Chondrocyte (in vitro differentiated cells): ENCODE results near the gene GP2. TPM values are rescaled to one million over a fixed set of nuclear protein-coding genes. Genes with fewer than 3 reads are reported as not detected.
"Not testable (repeated sequence)": the region's sequence is repeated elsewhere in the genome, so short reads cannot be mapped to it uniquely, and the experiment has no call there.

ENCODE experiments used
- DNase-seq: peaks from one replicate; pipeline ENCODE4 v3.0.0; 2021; ENCODE audit warnings: mixed read lengths, low spot score
- H3K27ac Mint-ChIP-seq: one replicate; pipeline ENCODE4 v1.8.0; 2021; ENCODE audit warnings: mild to moderate bottlenecking, moderate library complexity, mixed read lengths; ENCODE audit not compliant: unreplicated experiment
- H3K27me3 Mint-ChIP-seq: 2 replicates; pipeline ENCODE4 v1.8.0; 2021; ENCODE audit warnings: low read depth, mixed read lengths
- H3K36me3 Mint-ChIP-seq: 2 replicates; pipeline ENCODE4 v1.8.0; 2021; ENCODE audit warnings: low read depth, mixed read lengths
- H3K4me1 Mint-ChIP-seq: 2 replicates; pipeline ENCODE4 v1.8.0; 2021; ENCODE audit warnings: low read depth, mild to moderate bottlenecking, mixed read lengths
- H3K4me3 Mint-ChIP-seq: one replicate; pipeline ENCODE4 v1.8.0; 2021; ENCODE audit warnings: mild to moderate bottlenecking, moderate library complexity, mixed read lengths; ENCODE audit not compliant: unreplicated experiment
- H3K9me3 Mint-ChIP-seq: 2 replicates; pipeline ENCODE4 v1.8.0; 2021; ENCODE audit warnings: low read depth, mixed read lengths
- total RNA-seq: library from RNA; stranded (reverse); gene quantifications from 3 replicates; pipeline ENCODE4 v1.2.1, GENCODE V29; 2021
- TF ChIP-seq, protein P1 (sequence below): fragments of 200-600 bp; sonication (generic); IDR thresholded peaks from 2 replicates; pipeline ENCODE4 v1.5.0; 2021; ENCODE audit warnings: antibody characterized with exemption, mild to moderate bottlenecking, moderate library complexity

The GP2 gene
- total RNA-seq, 1 donor from 2014 or later, result not detected

- no peak for DNase-seq
- Mint-ChIP-seq H3K4me1 (no peaks in the 10 kb centered on the region), H3K27ac (no peak overlapping the region), H3K36me3 (no peaks in the 10 kb centered on the region), H3K4me3 (no peak overlapping the region), H3K9me3 (no peaks in the 10 kb centered on the region), H3K27me3 (peaks cover 8% of the 10 kb centered on the region)
- TF ChIP-seq, protein P1, sequence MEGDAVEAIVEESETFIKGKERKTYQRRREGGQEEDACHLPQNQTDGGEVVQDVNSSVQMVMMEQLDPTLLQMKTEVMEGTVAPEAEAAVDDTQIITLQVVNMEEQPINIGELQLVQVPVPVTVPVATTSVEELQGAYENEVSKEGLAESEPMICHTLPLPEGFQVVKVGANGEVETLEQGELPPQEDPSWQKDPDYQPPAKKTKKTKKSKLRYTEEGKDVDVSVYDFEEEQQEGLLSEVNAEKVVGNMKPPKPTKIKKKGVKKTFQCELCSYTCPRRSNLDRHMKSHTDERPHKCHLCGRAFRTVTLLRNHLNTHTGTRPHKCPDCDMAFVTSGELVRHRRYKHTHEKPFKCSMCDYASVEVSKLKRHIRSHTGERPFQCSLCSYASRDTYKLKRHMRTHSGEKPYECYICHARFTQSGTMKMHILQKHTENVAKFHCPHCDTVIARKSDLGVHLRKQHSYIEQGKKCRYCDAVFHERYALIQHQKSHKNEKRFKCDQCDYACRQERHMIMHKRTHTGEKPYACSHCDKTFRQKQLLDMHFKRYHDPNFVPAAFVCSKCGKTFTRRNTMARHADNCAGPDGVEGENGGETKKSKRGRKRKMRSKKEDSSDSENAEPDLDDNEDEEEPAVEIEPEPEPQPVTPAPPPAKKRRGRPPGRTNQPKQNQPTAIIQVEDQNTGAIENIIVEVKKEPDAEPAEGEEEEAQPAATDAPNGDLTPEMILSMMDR, result no peak
Measured at GRCh38 chr16:20317117-20317516, 10.2 kb downstream of the GP2 start.

DNA sequence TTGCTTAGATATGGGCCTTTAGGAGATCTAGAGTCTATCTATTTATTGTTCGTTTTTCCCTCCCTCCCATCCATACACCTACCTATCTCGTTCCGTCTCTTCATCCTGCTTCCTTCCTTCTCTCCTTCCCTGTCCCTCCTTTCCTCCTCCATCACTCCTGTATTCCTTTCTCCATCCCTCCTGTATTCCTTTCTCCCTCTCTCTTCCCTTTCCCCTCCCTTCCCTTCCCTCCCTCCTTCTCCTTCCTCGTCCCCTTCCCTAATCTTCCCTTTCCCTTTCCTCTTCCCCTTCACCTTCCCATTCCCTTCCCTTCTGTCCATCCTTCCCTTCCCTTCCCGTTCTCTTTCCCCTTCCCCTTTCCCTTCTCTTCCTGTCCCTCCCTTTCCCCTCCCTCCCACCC, 10.6 kb downstream of the GP2 start:
- no peaks in the 10 kb centered on the region for H3K9me3 Mint-ChIP-seq
- H3K27ac Mint-ChIP-seq, result no peak overlapping the region
- H3K4me3 Mint-ChIP-seq, result no peak overlapping the region
- DNase-seq, result no peak
- TF ChIP-seq, protein P1, result no peak
- H3K4me1 Mint-ChIP-seq, result no peaks in the 10 kb centered on the region
- H3K36me3 Mint-ChIP-seq, result no peaks in the 10 kb centered on the region
- peaks cover 8% of the 10 kb centered on the region for H3K27me3 Mint-ChIP-seq

DNA sequence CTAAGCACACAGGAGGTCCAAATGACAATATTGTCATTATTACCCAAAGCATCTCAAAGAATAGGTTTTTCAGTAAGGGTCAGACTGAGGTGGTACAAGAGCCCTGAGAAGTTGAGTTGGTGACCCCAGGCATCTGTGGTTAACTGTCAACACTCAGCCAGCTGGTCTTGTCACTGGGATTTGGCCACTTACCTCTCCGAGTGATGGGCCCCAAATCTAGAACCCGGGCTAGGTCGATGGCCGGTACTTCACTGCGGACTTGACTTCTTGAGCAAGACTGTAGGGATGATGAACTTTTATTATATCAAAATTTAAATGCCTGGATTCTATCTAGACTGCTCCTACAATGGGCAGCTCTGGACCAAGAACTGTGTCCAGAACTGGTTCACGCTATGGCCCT, 11.5 kb downstream of the GP2 start:
- H3K4me1 Mint-ChIP-seq, result no peaks in the 10 kb centered on the region
- H3K27me3 Mint-ChIP-seq, result peaks cover 8% of the 10 kb centered on the region
- H3K27ac Mint-ChIP-seq, result no peak overlapping the region
- no peak overlapping the region for H3K4me3 Mint-ChIP-seq
- no peak for DNase-seq
- TF ChIP-seq, protein P1, result no peak
- no peaks in the 10 kb centered on the region for H3K9me3 Mint-ChIP-seq
- no peaks in the 10 kb centered on the region for H3K36me3 Mint-ChIP-seq

GRCh38 chr16:20314575-20314974, 12.7 kb downstream of the GP2 start:
- no peak for DNase-seq
- TF ChIP-seq, protein P1, result no peak
- no peaks in the 10 kb centered on the region for H3K9me3 Mint-ChIP-seq
- H3K27ac Mint-ChIP-seq, result no peak overlapping the region
- H3K4me1 Mint-ChIP-seq, result no peaks in the 10 kb centered on the region
- peaks cover 6% of the 10 kb centered on the region for H3K27me3 Mint-ChIP-seq
- H3K4me3 Mint-ChIP-seq, result no peak overlapping the region
- no peaks in the 10 kb centered on the region for H3K36me3 Mint-ChIP-seq

GRCh38 chr16:20313741-20314140, 13.6 kb downstream of the GP2 start:
- no peak for DNase-seq
- no peaks in the 10 kb centered on the region for H3K4me1 Mint-ChIP-seq
- no peak overlapping the region for H3K27ac Mint-ChIP-seq
- no peaks in the 10 kb centered on the region for H3K36me3 Mint-ChIP-seq
- peaks cover 6% of the 10 kb centered on the region for H3K27me3 Mint-ChIP-seq
- H3K4me3 Mint-ChIP-seq, result no peak overlapping the region
- TF ChIP-seq, protein P1, result no peak
- no peaks in the 10 kb centered on the region for H3K9me3 Mint-ChIP-seq

DNA sequence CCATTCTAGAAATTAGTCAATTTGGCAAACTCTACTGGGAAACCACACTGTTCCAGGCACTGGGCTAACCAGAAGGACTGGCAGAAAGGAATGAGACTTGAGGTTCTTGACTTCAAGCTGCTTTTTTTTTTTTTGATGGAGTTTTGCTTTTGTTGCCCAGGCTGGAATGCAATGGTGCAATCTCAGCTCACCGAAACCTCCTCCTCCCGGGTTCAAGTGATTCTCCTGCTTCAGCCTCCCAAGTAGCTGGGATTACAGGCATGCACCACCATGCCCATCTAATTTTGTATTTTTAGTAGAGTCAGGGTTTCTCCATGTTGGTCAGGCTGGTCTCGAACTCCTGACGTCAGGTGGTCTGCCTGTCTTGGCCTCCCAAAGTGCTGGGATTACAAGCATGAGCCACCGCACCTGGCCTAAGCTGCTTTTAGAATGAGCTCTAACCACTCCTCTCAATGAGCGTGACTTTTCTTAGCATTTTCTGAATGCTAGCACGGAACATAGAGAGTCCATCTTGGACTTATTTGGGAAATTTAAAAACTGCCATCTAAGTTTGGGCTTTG, 14.7 kb downstream of the GP2 start:
- not testable (repeated sequence) for H3K27me3 Mint-ChIP-seq, H3K36me3 Mint-ChIP-seq, H3K4me1 Mint-ChIP-seq, H3K4me3 Mint-ChIP-seq, H3K27ac Mint-ChIP-seq, H3K9me3 Mint-ChIP-seq, DNase-seq
